ENCODE measurements around the gene DMD.

Gene DMD

DNA sequence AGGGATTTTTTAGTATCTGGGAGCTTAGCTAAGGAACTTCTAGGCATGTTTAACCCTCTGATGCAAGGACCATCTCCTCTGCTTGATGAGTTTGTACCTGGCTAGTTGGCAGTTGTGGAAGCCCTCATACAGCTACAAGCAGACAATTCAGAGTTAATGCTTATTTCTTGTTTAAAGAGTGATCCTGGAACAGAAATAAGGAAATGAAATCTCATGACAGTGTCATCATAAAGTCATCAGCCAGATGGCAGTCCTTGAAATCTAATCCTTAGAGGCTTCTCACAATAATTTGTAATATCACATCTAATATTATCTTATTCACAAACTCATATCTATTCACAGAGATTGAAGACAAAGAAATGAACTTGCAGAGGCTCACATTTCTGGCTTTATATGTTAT is 1557.9 kb downstream of the DMD start:
- no peaks in the 10 kb centered on the region for H3K4me1 ChIP-seq (ENCODE audit: control insufficient read depth, insufficient read depth, low read length, poor library complexity, severe bottlenecking)
- no peaks in the 10 kb centered on the region for H3K27me3 ChIP-seq (replicated peaks; ENCODE audit: control insufficient read depth, insufficient read depth, low read length, poor library complexity, severe bottlenecking)
- H3K4me3 ChIP-seq (ENCODE audit: insufficient read depth, low read depth, low read length, poor library complexity, severe bottlenecking), result no peak overlapping the region
- no peak overlapping the region for H3K27ac ChIP-seq (ENCODE audit: insufficient read depth, low read length, poor library complexity, severe bottlenecking)
- no peaks in the 10 kb centered on the region for H3K9me3 ChIP-seq (ENCODE audit: control insufficient read depth, low read length)
- H3K36me3 ChIP-seq (ENCODE audit: control insufficient read depth, insufficient read depth, low read length), result no peaks in the 10 kb centered on the region
- no peak for DNase-seq

DNA sequence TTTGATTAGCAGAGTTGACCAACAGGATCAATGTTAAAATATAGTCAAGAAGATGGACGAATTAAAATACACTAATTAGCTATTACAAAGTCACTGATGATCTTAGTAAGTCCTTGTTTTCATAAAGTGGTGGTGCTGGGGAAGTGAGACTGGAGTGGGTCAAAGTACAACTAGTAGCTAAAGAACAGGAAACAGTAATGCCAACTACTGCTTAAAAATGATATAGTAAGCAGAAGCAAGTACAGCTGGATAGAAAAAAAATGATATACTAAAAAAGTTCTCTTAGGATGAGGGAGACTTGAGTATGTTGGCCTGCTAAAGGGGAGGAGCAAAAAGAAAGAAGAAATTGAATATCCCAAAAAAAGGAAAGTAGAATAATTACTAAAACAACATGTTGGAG is 1558.7 kb downstream of the DMD start:
- Histone ChIP-seq H3K4me1 (ENCODE audit: control insufficient read depth, insufficient read depth, low read length, poor library complexity, severe bottlenecking) (no peaks in the 10 kb centered on the region), H3K27ac (ENCODE audit: insufficient read depth, low read length, poor library complexity, severe bottlenecking) (no peak overlapping the region), H3K27me3 (replicated peaks; ENCODE audit: control insufficient read depth, insufficient read depth, low read length, poor library complexity, severe bottlenecking) (no peaks in the 10 kb centered on the region), H3K9me3 (ENCODE audit: control insufficient read depth, low read length) (no peaks in the 10 kb centered on the region), H3K4me3 (ENCODE audit: insufficient read depth, low read depth, low read length, poor library complexity, severe bottlenecking) (no peak overlapping the region), H3K36me3 (ENCODE audit: control insufficient read depth, insufficient read depth, low read length) (no peaks in the 10 kb centered on the region)
- no peak for DNase-seq

DNA sequence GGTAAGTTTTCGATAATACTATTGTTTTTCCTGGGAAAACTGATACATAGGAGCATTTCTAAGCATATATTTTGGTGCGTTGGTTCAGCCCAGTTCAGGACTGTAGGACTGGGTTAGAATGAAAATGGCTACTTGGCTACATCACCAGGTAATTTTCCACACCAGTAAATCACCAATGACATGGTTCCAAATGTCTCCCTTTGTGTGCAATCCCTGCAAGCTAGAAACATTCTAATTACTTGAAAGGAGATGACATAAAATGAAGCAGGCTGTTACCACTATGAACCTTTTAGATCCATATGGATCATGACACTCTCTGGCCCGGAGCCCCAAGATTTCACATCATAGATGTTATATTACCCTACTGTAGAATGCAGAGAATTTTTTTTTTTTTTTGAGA is 1562.1 kb downstream of the DMD start:
- H3K4me1 ChIP-seq (ENCODE audit: control insufficient read depth, insufficient read depth, low read length, poor library complexity, severe bottlenecking), result no peaks in the 10 kb centered on the region
- H3K4me3 ChIP-seq (ENCODE audit: insufficient read depth, low read depth, low read length, poor library complexity, severe bottlenecking), result no peak overlapping the region
- no peaks in the 10 kb centered on the region for H3K36me3 ChIP-seq (ENCODE audit: control insufficient read depth, insufficient read depth, low read length)
- H3K9me3 ChIP-seq (ENCODE audit: control insufficient read depth, low read length), result no peaks in the 10 kb centered on the region
- no peaks in the 10 kb centered on the region for H3K27me3 ChIP-seq (replicated peaks; ENCODE audit: control insufficient read depth, insufficient read depth, low read length, poor library complexity, severe bottlenecking)
- H3K27ac ChIP-seq (ENCODE audit: insufficient read depth, low read length, poor library complexity, severe bottlenecking), result no peak overlapping the region
- no peak for DNase-seq

DNA sequence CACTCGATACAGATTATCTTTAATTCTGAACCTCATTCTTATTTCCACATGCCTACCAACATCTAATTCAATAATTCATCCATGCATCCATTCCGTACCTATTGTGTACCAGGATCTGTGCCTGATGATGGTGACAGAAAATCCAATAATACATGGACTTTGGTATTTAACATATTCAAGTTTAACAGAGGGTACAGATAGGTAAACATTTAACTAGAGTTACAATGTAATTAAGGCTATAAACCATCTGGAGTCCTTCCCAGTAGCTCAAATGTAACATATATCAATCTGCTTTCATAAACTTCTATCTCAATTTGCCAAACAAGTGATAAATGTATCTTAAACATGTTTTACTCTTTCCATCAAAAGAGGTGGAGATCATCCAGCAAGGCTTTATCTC is 1578.0 kb downstream of the DMD start:
- Histone ChIP-seq H3K4me3 (ENCODE audit: insufficient read depth, low read depth, low read length, poor library complexity, severe bottlenecking) (no peak overlapping the region), H3K9me3 (ENCODE audit: control insufficient read depth, low read length) (no peaks in the 10 kb centered on the region), H3K27me3 (replicated peaks; ENCODE audit: control insufficient read depth, insufficient read depth, low read length, poor library complexity, severe bottlenecking) (no peaks in the 10 kb centered on the region), H3K4me1 (ENCODE audit: control insufficient read depth, insufficient read depth, low read length, poor library complexity, severe bottlenecking) (no peaks in the 10 kb centered on the region), H3K36me3 (ENCODE audit: control insufficient read depth, insufficient read depth, low read length) (no peaks in the 10 kb centered on the region), H3K27ac (ENCODE audit: insufficient read depth, low read length, poor library complexity, severe bottlenecking) (no peak overlapping the region)
- DNase-seq, result no peak

DNA sequence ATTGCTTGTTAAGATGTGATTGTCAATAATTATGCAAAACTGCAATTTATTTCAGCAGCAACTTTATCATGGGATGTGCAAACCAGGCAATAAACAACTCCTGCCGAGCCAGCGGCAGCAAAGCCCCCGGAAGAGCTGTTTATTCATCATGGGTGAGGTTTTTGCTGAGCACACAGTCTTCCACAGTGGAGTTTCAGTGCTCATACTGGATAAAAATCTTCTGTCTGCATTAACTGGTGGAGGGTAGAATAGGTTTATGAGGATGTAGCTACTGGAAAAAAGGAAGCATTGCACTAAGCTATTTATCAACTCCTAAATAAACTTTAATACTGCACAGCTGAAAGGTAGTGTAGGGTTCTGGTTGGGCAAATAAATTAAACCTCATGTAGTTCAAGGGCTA is 1582.2 kb downstream of the DMD start:
- H3K9me3 ChIP-seq (ENCODE audit: control insufficient read depth, low read length), result no peaks in the 10 kb centered on the region
- H3K4me3 ChIP-seq (ENCODE audit: insufficient read depth, low read depth, low read length, poor library complexity, severe bottlenecking), result no peak overlapping the region
- H3K27me3 ChIP-seq (replicated peaks; ENCODE audit: control insufficient read depth, insufficient read depth, low read length, poor library complexity, severe bottlenecking), result no peaks in the 10 kb centered on the region
- H3K27ac ChIP-seq (ENCODE audit: insufficient read depth, low read length, poor library complexity, severe bottlenecking), result no peak overlapping the region
- no peak for DNase-seq
- no peaks in the 10 kb centered on the region for H3K36me3 ChIP-seq (ENCODE audit: control insufficient read depth, insufficient read depth, low read length)
- H3K4me1 ChIP-seq (ENCODE audit: control insufficient read depth, insufficient read depth, low read length, poor library complexity, severe bottlenecking), result no peaks in the 10 kb centered on the region

DNA sequence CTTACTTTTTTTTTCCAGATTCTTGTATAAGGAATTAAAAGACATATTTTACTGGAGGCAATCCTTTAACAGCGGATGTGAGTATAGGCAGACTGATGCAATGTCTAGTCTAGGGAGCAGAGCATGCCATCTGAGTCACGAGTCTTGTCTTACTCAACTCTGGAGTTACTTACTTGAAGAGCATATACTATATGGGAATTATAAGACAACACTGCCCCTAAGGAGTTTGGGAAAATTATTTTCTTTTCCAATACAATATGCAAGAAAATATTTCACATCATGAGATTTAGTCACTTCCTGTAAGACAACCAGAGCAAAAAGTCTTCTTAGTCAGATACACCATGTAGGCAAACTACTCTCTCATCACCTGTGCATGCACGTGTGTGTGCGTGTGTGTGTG is 1602.2 kb downstream of the DMD start:
- Histone ChIP-seq H3K36me3 (ENCODE audit: control insufficient read depth, insufficient read depth, low read length) (no peaks in the 10 kb centered on the region), H3K4me1 (ENCODE audit: control insufficient read depth, insufficient read depth, low read length, poor library complexity, severe bottlenecking) (no peaks in the 10 kb centered on the region), H3K27me3 (replicated peaks; ENCODE audit: control insufficient read depth, insufficient read depth, low read length, poor library complexity, severe bottlenecking) (no peaks in the 10 kb centered on the region), H3K4me3 (ENCODE audit: insufficient read depth, low read depth, low read length, poor library complexity, severe bottlenecking) (no peak overlapping the region), H3K9me3 (ENCODE audit: control insufficient read depth, low read length) (no peaks in the 10 kb centered on the region), H3K27ac (ENCODE audit: insufficient read depth, low read length, poor library complexity, severe bottlenecking) (no peak overlapping the region)
- no peak for DNase-seq

DNA sequence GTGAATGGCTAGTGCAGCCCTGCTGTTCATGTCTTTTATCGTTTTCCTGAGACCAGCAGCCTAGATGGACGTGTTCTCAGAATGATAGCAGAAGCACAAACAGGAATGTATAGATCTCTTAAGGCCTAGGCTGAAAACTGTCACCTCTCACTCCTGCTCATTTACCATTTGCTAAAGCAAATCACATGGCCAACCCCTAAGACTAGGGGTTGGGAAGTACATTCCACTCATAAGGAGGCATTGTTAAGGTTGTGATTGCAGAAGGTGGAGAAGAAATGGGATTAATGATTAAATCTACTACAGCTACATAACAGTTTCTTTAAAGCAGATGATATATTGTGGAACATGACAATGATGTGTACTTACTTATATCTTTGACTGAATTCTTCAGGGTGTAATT is 1602.7 kb downstream of the DMD start:
- no peaks in the 10 kb centered on the region for H3K27me3 ChIP-seq (replicated peaks; ENCODE audit: control insufficient read depth, insufficient read depth, low read length, poor library complexity, severe bottlenecking)
- no peaks in the 10 kb centered on the region for H3K4me1 ChIP-seq (ENCODE audit: control insufficient read depth, insufficient read depth, low read length, poor library complexity, severe bottlenecking)
- H3K4me3 ChIP-seq (ENCODE audit: insufficient read depth, low read depth, low read length, poor library complexity, severe bottlenecking), result no peak overlapping the region
- no peaks in the 10 kb centered on the region for H3K36me3 ChIP-seq (ENCODE audit: control insufficient read depth, insufficient read depth, low read length)
- DNase-seq, result no peak
- no peak overlapping the region for H3K27ac ChIP-seq (ENCODE audit: insufficient read depth, low read length, poor library complexity, severe bottlenecking)
- H3K9me3 ChIP-seq (ENCODE audit: control insufficient read depth, low read length), result no peaks in the 10 kb centered on the region

DNA sequence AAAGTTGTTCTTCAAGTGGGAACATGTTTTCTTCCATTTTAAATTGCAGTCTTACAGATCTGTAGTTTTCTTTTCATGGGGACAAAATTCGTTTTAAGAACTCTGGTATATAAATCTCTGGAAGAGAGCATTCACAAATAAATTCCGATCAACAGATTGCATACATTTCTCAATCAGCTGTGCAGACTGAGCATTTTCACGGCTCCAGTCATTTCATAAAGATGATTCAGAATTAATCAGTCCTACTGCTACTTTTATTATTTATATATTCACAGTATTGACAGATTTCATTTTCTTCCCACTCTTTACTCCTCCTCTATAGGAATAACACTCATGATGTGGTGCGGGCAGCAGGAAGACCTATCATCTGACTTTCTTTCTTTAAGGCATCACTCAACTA is 1604.6 kb downstream of the DMD start:
- no peak for DNase-seq
- H3K4me3 ChIP-seq (ENCODE audit: insufficient read depth, low read depth, low read length, poor library complexity, severe bottlenecking), result no peak overlapping the region
- no peaks in the 10 kb centered on the region for H3K36me3 ChIP-seq (ENCODE audit: control insufficient read depth, insufficient read depth, low read length)
- H3K4me1 ChIP-seq (ENCODE audit: control insufficient read depth, insufficient read depth, low read length, poor library complexity, severe bottlenecking), result no peaks in the 10 kb centered on the region
- H3K27ac ChIP-seq (ENCODE audit: insufficient read depth, low read length, poor library complexity, severe bottlenecking), result no peak overlapping the region
- H3K9me3 ChIP-seq (ENCODE audit: control insufficient read depth, low read length), result no peaks in the 10 kb centered on the region
- H3K27me3 ChIP-seq (replicated peaks; ENCODE audit: control insufficient read depth, insufficient read depth, low read length, poor library complexity, severe bottlenecking), result no peaks in the 10 kb centered on the region

DNA sequence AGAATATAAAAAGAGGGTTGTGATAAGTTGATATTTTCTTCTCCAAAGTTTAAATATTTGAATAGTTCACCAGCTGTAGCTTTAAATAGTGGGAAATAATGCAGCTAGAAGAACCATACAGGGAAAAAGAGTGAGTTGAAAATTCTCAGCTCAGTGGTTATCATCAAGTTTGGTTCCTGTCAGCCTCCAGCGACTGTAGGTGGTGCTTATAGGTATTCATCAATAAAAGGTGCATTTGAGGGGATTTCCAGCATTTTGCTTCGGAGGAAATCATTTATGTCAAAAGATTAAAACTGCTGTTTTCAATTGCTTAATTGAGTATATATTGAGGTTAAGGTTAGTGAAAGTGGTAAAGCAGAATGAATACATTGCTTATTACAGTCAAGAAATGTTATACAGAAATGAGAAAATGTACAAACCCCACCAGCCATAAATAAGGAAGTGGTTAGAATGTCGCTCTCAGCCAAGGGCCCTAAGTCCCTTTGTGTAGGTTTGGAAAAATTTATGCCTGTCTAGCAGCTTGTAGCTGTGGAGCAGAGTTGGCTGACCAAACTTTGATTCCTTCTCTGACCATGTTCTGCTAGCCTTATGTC is 1606.6 kb downstream of the DMD start:
- no peak for DNase-seq
- no peaks in the 10 kb centered on the region for H3K4me1 ChIP-seq (ENCODE audit: control insufficient read depth, insufficient read depth, low read length, poor library complexity, severe bottlenecking)
- H3K27me3 ChIP-seq (replicated peaks; ENCODE audit: control insufficient read depth, insufficient read depth, low read length, poor library complexity, severe bottlenecking), result no peaks in the 10 kb centered on the region
- no peak overlapping the region for H3K4me3 ChIP-seq (ENCODE audit: insufficient read depth, low read depth, low read length, poor library complexity, severe bottlenecking)
- H3K9me3 ChIP-seq (ENCODE audit: control insufficient read depth, low read length), result no peaks in the 10 kb centered on the region
- H3K36me3 ChIP-seq (ENCODE audit: control insufficient read depth, insufficient read depth, low read length), result no peaks in the 10 kb centered on the region
- H3K27ac ChIP-seq (ENCODE audit: insufficient read depth, low read length, poor library complexity, severe bottlenecking), result no peak overlapping the region

DNA sequence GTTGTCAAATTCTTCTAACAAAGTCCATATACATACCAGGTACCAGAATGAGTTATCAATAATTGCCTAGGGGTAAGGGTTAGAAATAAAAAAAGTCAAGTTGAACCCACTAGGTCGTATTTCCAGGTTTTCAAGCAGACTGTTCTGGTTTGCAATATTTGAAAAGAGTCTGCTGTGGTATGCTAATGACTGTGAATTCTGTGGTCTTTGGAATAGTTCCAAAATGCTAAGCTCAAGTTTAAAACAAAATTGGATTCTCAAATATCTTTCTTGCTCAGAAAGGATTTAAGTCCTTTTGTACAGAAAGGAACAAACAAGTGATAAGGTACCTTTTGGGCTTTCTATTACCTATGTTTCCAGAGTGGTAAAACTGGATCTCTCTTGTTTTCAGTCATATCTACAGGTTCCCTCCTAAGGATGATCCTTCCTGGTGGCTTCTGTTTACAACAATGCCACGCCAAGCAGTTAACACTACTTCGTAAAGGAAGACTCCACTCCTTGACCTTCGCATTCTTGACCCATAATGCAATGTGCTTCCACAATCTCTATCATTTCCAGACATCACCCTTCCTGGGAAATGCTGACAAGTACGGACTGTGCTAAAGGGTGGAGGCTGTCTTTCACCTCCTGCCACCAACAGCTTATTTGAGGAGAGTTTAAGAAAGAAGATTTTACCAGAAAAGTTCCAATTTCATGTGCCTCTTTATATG is 1607.8 kb downstream of the DMD start:
- no peak for DNase-seq
- H3K36me3 ChIP-seq (ENCODE audit: control insufficient read depth, insufficient read depth, low read length), result no peaks in the 10 kb centered on the region
- no peak overlapping the region for H3K27ac ChIP-seq (ENCODE audit: insufficient read depth, low read length, poor library complexity, severe bottlenecking)
- H3K4me1 ChIP-seq (ENCODE audit: control insufficient read depth, insufficient read depth, low read length, poor library complexity, severe bottlenecking), result no peaks in the 10 kb centered on the region
- H3K27me3 ChIP-seq (replicated peaks; ENCODE audit: control insufficient read depth, insufficient read depth, low read length, poor library complexity, severe bottlenecking), result no peaks in the 10 kb centered on the region
- H3K4me3 ChIP-seq (ENCODE audit: insufficient read depth, low read depth, low read length, poor library complexity, severe bottlenecking), result no peak overlapping the region
- H3K9me3 ChIP-seq (ENCODE audit: control insufficient read depth, low read length), result no peaks in the 10 kb centered on the region
